Tibial nerve (tissue), 4 donors: Measurements from ENCODE around the gene RCSD1. TPM values are rescaled to one million over a fixed set of nuclear protein-coding genes. Genes with fewer than 3 reads are reported as not detected.

ENCODE experiments used
- DNase-seq, 2 donors: peaks; one replicate each; pipeline ENCODE4 v3.0.0-alpha.2; 2019; ENCODE audit warnings: low spot score in 2 of 2
- H3K27ac ChIP-seq, 4 donors: fragments of 200-600 bp; sonication (generic) in 3 of 4; one replicate each; pipeline ENCODE4 v1.5.1; 2017 to 2019; ENCODE audit warnings: mild to moderate bottlenecking in 1 of 4
- H3K27me3 ChIP-seq, 2 donors: fragments of 200-600 bp; sonication (generic) in 1 of 2; one replicate each; pipeline versions ENCODE4 v1.5.1 to v1.6.0; 2017 to 2019
- H3K36me3 ChIP-seq, 3 donors: fragments of 200-600 bp; sonication (generic); one replicate each; pipeline ENCODE4 v1.5.1; 2018 to 2019
- H3K4me1 ChIP-seq, 4 donors: fragments of 200-600 bp; sonication (generic) in 3 of 4; one replicate each; pipeline ENCODE4 v1.5.1; 2017 to 2019
- H3K4me3 ChIP-seq, 4 donors: fragments of 200-600 bp; sonication (generic) in 3 of 4; one replicate each; pipeline ENCODE4 v1.5.1; 2017 to 2019; ENCODE audit warnings: mild to moderate bottlenecking in 1 of 4, moderate library complexity in 1 of 4
- H3K9me3 ChIP-seq, 4 donors: fragments of 200-600 bp; sonication (generic) in 3 of 4; one replicate each; pipeline ENCODE4 v1.5.1; 2017 to 2019
- CTCF ChIP-seq, 5 experiments: fragments of 200-600 bp in 3 of 5; fragments of 450-650 bp in 2 of 5; sonication (generic) in 3 of 5; IDR thresholded peaks; one replicate each; pipeline ENCODE4 v1.5.1; 2016 to 2019; ENCODE audit warnings: antibody characterized with exemption in 5 of 5, mild to moderate bottlenecking in 3 of 5, moderate library complexity in 2 of 5
- EP300 ChIP-seq, 2 donors: sonication (generic); formaldehyde crosslinking; IDR thresholded peaks; one replicate each; pipeline ENCODE4 v1.6.1; 2017; ENCODE audit warnings: antibody characterized with exemption in 2 of 2, mild to moderate bottlenecking in 1 of 2
- POLR2A ChIP-seq, 2 donors: fragments of 450-650 bp; IDR thresholded peaks; one replicate each; pipeline ENCODE4 v1.6.1; 2017; ENCODE audit warnings: antibody characterized with exemption in 2 of 2, mild to moderate bottlenecking in 2 of 2, moderate library complexity in 2 of 2
- WGBS, 2 donors: methylation state at CpG; one replicate each; pipeline ENCODE4 v1.1.5; 2018; 5-methylcytosine and 5-hydroxymethylcytosine counted together
- total RNA-seq, 4 donors: library from RNA; depleted of rRNA; stranded (reverse); fragments of >200 nt; gene quantifications; one replicate each; pipeline ENCODE4 v1.1.0, GENCODE V29; 2016

The RCSD1 gene
- total RNA-seq, 4 donors from 2014 or later = 10.0 to 17.7 (median 12.9) TPM

GRCh38 chr1:167659881-167660280 lies 29.8 kb downstream of the RCSD1 start:
- no peaks in the 10 kb centered on the region for H3K36me3 ChIP-seq
- H3K4me1 ChIP-seq = peaks cover 0 to 36% (median 19%) of the 10 kb centered on the region in 4 donors
- H3K27me3 ChIP-seq = no peaks in the 10 kb centered on the region
- no peak overlapping the region for H3K27ac ChIP-seq
- WGBS, 2 donors = 73 to 81% methylated on average over 6 of the region's 6 CpGs
- H3K9me3 ChIP-seq = no peaks in the 10 kb centered on the region
- TF ChIP-seq CTCF (IDR thresholded peaks at IDR 0.05) (no peak), POLR2A (IDR thresholded peaks at IDR 0.05) (no peak), EP300 (IDR thresholded peaks at IDR 0.05) (no peak)
- no peak for DNase-seq
- no peak overlapping the region for H3K4me3 ChIP-seq

- Histone ChIP-seq H3K4me3 (no peak overlapping the region), H3K4me1 (peaks cover 0 to 31% (median 19%) of the 10 kb centered on the region in 4 donors), H3K36me3 (no peaks in the 10 kb centered on the region), H3K9me3 (no peaks in the 10 kb centered on the region), H3K27me3 (no peaks in the 10 kb centered on the region), H3K27ac (peak overlapping the region in 1 of 4 donors; percentile 36)
- 34 to 43% methylated on average over 3 of the region's 3 CpGs for WGBS, 2 donors
- DNase-seq = no peak
- TF ChIP-seq POLR2A (IDR thresholded peaks at IDR 0.05) (no peak), CTCF (IDR thresholded peaks at IDR 0.05) (no peak), EP300 (IDR thresholded peaks at IDR 0.05) (no peak)
Measured at GRCh38 chr1:167661527-167662426, 31.7 kb downstream of the RCSD1 start.

GRCh38 chr1:167663002-167663772 lies 33.2 kb downstream of the RCSD1 start:
- peak overlapping the region in 1 of 4 donors; percentile 36 for H3K27ac ChIP-seq
- H3K4me1 ChIP-seq = peaks cover 0 to 31% (median 19%) of the 10 kb centered on the region in 4 donors
- no peaks in the 10 kb centered on the region for H3K9me3 ChIP-seq
- TF ChIP-seq CTCF (IDR thresholded peaks at IDR 0.05) (no peak), EP300 (IDR thresholded peaks at IDR 0.05) (no peak), POLR2A (IDR thresholded peaks at IDR 0.05) (no peak)
- H3K36me3 ChIP-seq = no peaks in the 10 kb centered on the region
- H3K27me3 ChIP-seq = no peaks in the 10 kb centered on the region
- DNase-seq = no peak
- WGBS, 2 donors = 41 to 43% methylated on average over 7 to 8 of the region's 8 CpGs
- H3K4me3 ChIP-seq = no peak overlapping the region

GRCh38 chr1:167665469-167665868 lies 35.4 kb downstream of the RCSD1 start:
- Histone ChIP-seq H3K27ac (no peak overlapping the region), H3K4me1 (peaks cover 0 to 28% (median 18%) of the 10 kb centered on the region in 4 donors), H3K27me3 (no peaks in the 10 kb centered on the region), H3K4me3 (no peak overlapping the region), H3K36me3 (no peaks in the 10 kb centered on the region), H3K9me3 (no peaks in the 10 kb centered on the region)
- DNase-seq = no peak
- no peak for TF ChIP-seq EP300 (IDR thresholded peaks at IDR 0.05)
- TF ChIP-seq CTCF (IDR thresholded peaks at IDR 0.05) = no peak
- TF ChIP-seq POLR2A (IDR thresholded peaks at IDR 0.05) = no peak
- 93 to 94% methylated on average over 4 of the region's 4 CpGs for WGBS, 2 donors

- no peak for TF ChIP-seq EP300 (IDR thresholded peaks at IDR 0.05)
- TF ChIP-seq POLR2A (IDR thresholded peaks at IDR 0.05) = no peak
- no peak for TF ChIP-seq CTCF (IDR thresholded peaks at IDR 0.05)
- DNase-seq = no peak
- no peaks in the 10 kb centered on the region for H3K36me3 ChIP-seq
- no peaks in the 10 kb centered on the region for H3K9me3 ChIP-seq
- H3K27ac ChIP-seq = no peak overlapping the region
- peaks cover 0 to 25% (median 16%) of the 10 kb centered on the region in 4 donors for H3K4me1 ChIP-seq
- no peaks in the 10 kb centered on the region for H3K27me3 ChIP-seq
- no peak overlapping the region for H3K4me3 ChIP-seq
- WGBS, 2 donors = 70 to 77% methylated on average over 4 of the region's 4 CpGs
Measured at GRCh38 chr1:167666416-167666815, 36.4 kb downstream of the RCSD1 start.
